ENCODE data around the gene HOXA3. TPM values are rescaled to one million over a fixed set of nuclear protein-coding genes. Genes with fewer than 3 reads are reported as not detected.

Gene HOXA3
- total RNA-seq, 1 donor from 2014 or later, result 0.96 TPM

- DNase-seq (ENCODE audit: low spot score), result peak; percentile 20
Observed at GRCh38 chr7:27064159-27064558, 88.2 kb downstream of the HOXA3 start.

GRCh38 chr7:27062946-27063345 is 89.4 kb downstream of the HOXA3 start:
- no peak for DNase-seq (ENCODE audit: low spot score)

Other genes starting within 250 kb of the HOXA3 start
- gene HOXA1, start 56.6 kb downstream of the HOXA3 start, total RNA-seq (ENCODE audit: insufficient read depth, low replicate concordance), result 1.9 TPM
- 0.24 TPM for gene HOXA2, start 49.9 kb downstream of the HOXA3 start, total RNA-seq (ENCODE audit: insufficient read depth, low replicate concordance)
- gene HOXA4, start 21.8 kb downstream of the HOXA3 start, total RNA-seq (ENCODE audit: insufficient read depth, low replicate concordance), result 4.1 TPM
- gene HOXA5, start 8.9 kb downstream of the HOXA3 start, total RNA-seq (ENCODE audit: insufficient read depth, low replicate concordance), result 2.9 TPM
- gene HOXA6, start 4.8 kb downstream of the HOXA3 start, total RNA-seq (ENCODE audit: insufficient read depth, low replicate concordance), result not detected
- 0.72 TPM for gene HOXA7, start 4.1 kb upstream of the HOXA3 start, total RNA-seq (ENCODE audit: insufficient read depth, low replicate concordance)
- 18.8 TPM for gene HOXA9, start 13.0 kb upstream of the HOXA3 start, total RNA-seq (ENCODE audit: insufficient read depth, low replicate concordance)
- gene HOXA10, start 21.7 kb upstream of the HOXA3 start, total RNA-seq (ENCODE audit: insufficient read depth, low replicate concordance), result 14.2 TPM
- gene HOXA11, start 32.6 kb upstream of the HOXA3 start, total RNA-seq (ENCODE audit: insufficient read depth, low replicate concordance), result 6.3 TPM
- 15.6 TPM for gene HOXA13, start 47.5 kb upstream of the HOXA3 start, total RNA-seq (ENCODE audit: insufficient read depth, low replicate concordance)
- gene EVX1, start 90.2 kb upstream of the HOXA3 start, total RNA-seq (ENCODE audit: insufficient read depth, low replicate concordance), result 1.7 TPM

All from umbilical cord (tissue), 2 donors.